ENCODE results near the gene NAA30.

DNA sequence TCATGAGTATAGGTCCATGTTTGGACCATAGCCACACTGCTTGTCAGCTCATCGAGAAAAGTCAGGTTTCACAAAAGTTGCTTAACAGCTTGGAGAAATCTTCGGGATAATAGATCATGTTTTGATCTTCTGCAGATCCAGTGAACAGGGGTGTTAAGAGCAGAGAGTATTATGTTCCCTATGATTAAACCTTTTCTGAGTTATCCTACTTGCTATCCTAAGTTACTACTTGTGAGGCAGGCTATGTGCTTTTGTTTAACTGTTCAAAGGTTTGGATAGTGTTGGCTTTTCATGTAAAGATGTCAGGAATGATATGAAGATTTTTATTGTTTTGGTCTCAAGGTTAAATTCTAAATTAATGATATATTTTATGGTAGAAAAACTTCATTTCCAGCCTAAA, 11.1 kb downstream of the NAA30 start:
- TF ChIP-seq SIN3A (IDR thresholded peaks at IDR 0.05; ENCODE audit: borderline replicate concordance, insufficient read depth, low read length): no peak
- TF ChIP-seq TAF1 (IDR thresholded peaks at IDR 0.05; ENCODE audit: borderline replicate concordance, insufficient read depth, low read length): no peak
- TF ChIP-seq POLR2AphosphoS5 (IDR thresholded peaks at IDR 0.05; ENCODE audit: low read depth, low read length): no peak
- TF ChIP-seq REST (IDR thresholded peaks at IDR 0.05; ENCODE audit: insufficient read depth in 1 of 2, low read depth in 2 of 2, low read length in 2 of 2): no peak

All from PFSK-1 (cell line).